Liver (tissue), 3 donors: ENCODE measurements around the gene B4GALT4.

ENCODE experiments used
- CTCF ChIP-seq: fragments of 150-350 bp; IDR thresholded peaks from 2 replicates; pipeline ENCODE4 v1.5.1; 2017; ENCODE audit warnings: improper control_type of control experiment, low read depth, low read length; ENCODE audit not compliant: missing input control
- REST ChIP-seq: IDR thresholded peaks from 2 replicates; pipeline ENCODE4 v1.6.1; 2016; ENCODE audit warnings: antibody characterized with exemption, mild to moderate bottlenecking
- SP1 ChIP-seq: IDR thresholded peaks from 2 replicates; pipeline ENCODE4 v1.6.1; 2018; ENCODE audit warnings: antibody characterized with exemption, mild to moderate bottlenecking
- TAF1 ChIP-seq: conservative IDR thresholded peaks from 2 replicates; pipeline ENCODE4 v1.6.1; 2016; ENCODE audit warnings: antibody characterized with exemption, mild to moderate bottlenecking
- YY1 ChIP-seq: IDR thresholded peaks from 2 replicates; pipeline ENCODE4 v1.6.1; 2016; ENCODE audit warnings: antibody characterized with exemption, mild to moderate bottlenecking
- TF ChIP-seq, protein P1 (sequence below): IDR thresholded peaks from 2 replicates; pipeline ENCODE4 v1.6.1; 2016; ENCODE audit warnings: antibody characterized with exemption
- donor health status: healthy.
- donor health status: healthy.

- TF ChIP-seq TAF1 (no peak), CTCF (no peak), REST (no peak), SP1 (no peak), YY1 (no peak)
- TF ChIP-seq, protein P1, sequence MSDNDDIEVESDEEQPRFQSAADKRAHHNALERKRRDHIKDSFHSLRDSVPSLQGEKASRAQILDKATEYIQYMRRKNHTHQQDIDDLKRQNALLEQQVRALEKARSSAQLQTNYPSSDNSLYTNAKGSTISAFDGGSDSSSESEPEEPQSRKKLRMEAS, result no peak
Observed at GRCh38 chr3:119279584-119280243, 39.0 kb upstream of the B4GALT4 start.
